NB4 (cell line): Measurements from ENCODE around the gene FZD8.

Experiments used
- POLR2A ChIP-seq: IDR thresholded peaks from 2 replicates; pipeline ENCODE4 v1.6.1; 2011; ENCODE audit warnings: mild to moderate bottlenecking; ENCODE audit not compliant: insufficient read length; ENCODE audit errors: extremely low read depth
- TF ChIP-seq, protein P1 (sequence below): IDR thresholded peaks from one replicate; pipeline ENCODE4 v1.5.1; 2012; ENCODE audit warnings: low read depth, low read length
- TF ChIP-seq, protein P2 (sequence below): IDR thresholded peaks from 2 replicates; pipeline ENCODE4 v1.6.1; 2011; ENCODE audit warnings: low read depth, low read length

DNA sequence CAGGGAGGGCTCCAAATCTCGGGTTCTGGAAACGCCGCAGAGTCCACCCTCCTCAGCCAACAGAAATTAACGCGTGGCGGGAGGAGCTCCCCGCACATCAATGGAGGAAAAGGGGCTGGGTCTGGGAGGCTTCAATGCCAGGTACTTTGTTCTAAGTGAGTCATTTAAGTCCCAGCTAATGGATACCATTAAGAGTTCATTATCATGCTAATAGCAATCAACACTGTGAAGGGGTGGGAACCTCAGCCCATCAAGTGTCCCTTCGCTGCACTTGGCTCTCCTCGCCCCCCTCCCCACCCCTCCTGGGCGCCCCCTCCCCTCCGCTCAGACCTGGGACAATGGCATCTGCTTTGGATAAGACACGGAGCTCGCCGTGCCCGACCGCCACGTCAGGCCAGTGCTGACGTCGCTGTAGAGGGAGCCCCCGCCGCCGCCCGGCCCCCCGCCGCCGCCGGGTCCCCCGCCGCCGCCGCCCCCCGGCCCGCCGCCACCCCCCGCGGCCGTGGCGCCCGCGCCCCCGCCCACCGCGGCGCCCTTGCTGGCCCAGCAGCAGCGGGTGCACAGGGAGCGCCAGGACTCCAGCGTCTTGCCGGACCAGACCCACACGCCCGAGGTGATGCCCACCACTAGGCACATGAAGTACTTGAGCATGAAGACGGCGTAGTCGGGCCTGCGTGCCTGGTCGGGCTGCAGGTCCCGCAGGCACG, 2.9 kb downstream of the FZD8 start:
- no peak for TF ChIP-seq POLR2A
- TF ChIP-seq, protein P1, sequence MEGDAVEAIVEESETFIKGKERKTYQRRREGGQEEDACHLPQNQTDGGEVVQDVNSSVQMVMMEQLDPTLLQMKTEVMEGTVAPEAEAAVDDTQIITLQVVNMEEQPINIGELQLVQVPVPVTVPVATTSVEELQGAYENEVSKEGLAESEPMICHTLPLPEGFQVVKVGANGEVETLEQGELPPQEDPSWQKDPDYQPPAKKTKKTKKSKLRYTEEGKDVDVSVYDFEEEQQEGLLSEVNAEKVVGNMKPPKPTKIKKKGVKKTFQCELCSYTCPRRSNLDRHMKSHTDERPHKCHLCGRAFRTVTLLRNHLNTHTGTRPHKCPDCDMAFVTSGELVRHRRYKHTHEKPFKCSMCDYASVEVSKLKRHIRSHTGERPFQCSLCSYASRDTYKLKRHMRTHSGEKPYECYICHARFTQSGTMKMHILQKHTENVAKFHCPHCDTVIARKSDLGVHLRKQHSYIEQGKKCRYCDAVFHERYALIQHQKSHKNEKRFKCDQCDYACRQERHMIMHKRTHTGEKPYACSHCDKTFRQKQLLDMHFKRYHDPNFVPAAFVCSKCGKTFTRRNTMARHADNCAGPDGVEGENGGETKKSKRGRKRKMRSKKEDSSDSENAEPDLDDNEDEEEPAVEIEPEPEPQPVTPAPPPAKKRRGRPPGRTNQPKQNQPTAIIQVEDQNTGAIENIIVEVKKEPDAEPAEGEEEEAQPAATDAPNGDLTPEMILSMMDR = no peak
- TF ChIP-seq, protein P2, sequence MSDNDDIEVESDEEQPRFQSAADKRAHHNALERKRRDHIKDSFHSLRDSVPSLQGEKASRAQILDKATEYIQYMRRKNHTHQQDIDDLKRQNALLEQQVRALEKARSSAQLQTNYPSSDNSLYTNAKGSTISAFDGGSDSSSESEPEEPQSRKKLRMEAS = no peak
